Measurements from ENCODE around the gene TMEM97. TPM values are rescaled to one million over a fixed set of nuclear protein-coding genes. Genes with fewer than 3 reads are reported as not detected.

The TMEM97 gene
- total and polyA plus RNA-seq, 9 of the 15 experiments (the other 6 are each of a cell fraction or from before 2014, with no cell fraction given): 34.6 to 121 (median 76.0) TPM

DNA sequence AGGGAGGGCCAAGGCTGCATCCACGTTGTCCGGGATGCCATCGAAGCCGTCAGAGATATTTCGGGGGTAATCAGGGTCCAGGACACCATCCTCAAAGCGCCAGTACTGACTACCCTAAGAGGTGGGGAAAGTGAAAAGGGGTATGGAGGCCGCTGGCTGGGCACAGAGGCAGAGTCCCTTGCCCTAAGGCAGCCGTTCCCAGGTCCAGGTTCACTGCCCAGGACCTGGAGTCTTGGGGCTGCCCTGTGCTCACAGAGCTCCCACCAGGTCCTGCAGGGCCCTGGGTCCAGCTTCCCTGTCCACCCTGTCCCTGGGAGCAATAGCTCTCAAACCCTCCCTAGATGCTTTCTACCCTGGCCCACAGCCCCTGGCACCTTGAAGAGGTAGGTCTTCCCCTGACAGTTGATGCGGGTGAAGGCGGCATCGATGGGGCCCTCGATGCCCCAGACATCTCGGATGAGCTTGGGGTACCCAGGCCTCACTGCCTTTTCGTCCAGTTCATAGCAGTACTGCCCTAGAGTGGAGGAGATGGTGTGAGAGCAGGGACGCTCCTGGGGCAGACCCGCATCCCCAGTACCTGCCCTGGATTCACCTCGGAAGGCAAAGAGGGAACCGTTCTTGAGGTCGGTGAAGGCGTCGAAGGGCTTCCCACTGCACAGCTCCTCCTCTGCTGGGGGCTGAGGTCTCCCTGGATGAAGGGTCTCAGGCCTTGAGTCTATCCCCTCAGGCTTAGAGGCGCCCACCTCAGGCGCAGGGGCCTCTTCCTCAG is 50.1 kb downstream of the TMEM97 start (continued):
- no peak for TF ChIP-seq HDAC3 (IDR thresholded peaks at IDR 0.05; ENCODE audit: borderline replicate concordance, partially characterized antibody)
- no peak for TF ChIP-seq ZNF175 (CRISPR knock-in tag; IDR thresholded peaks at IDR 0.05; ENCODE audit: low read depth)
- no peak for TF ChIP-seq BCOR (IDR thresholded peaks at IDR 0.05)
- TF ChIP-seq TRIM28 (IDR thresholded peaks at IDR 0.05): no peak
- TF ChIP-seq MXI1 (IDR thresholded peaks at IDR 0.05; ENCODE audit: low read depth, low read length): no peak
- no peak for TF ChIP-seq ZNF589 (CRISPR knock-in tag; IDR thresholded peaks at IDR 0.05; ENCODE audit: low read depth)

DNA sequence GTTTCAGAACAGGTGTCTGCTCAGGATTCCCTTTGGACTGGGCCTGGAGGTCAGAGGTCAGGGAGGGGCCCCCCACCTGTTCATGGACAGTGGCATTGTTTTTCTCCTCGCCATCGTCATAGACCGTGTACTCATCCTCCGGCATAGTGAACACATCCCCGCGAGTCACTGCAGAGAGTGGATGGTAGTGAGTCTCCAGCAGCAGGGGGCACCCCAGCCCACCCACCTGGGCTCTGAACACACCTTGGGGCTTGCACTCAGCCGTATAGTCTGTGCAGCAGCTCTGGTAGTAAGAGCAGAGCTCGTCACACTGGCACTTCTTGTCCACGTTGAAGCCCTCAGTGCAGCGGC is 50.7 kb downstream of the TMEM97 start:
- H2AFZ ChIP-seq (ENCODE audit: low read depth, low read length): no peak overlapping the region
- TF ChIP-seq NR2C1 (IDR thresholded peaks at IDR 0.05) (peak; percentile 25; the same call in 1 of the 2 replicates), NR2C1 (tag; IDR thresholded peaks at IDR 0.05) (peak; percentile 22; the same call in 1 of the 2 replicates), ZNF232 (CRISPR knock-in tag; IDR thresholded peaks at IDR 0.05) (no peak), GABPB2 (CRISPR knock-in tag; conservative IDR thresholded peaks at IDR 0.05) (no peak)
- no peak overlapping the region for H3K27ac ChIP-seq (ENCODE audit: extremely low read depth, low read depth, low read length)
- BruUV-seq (replicated peaks): no TSS peak
- H3K4me1 ChIP-seq (replicated peaks in 1 of 2; ENCODE audit: control insufficient read depth in 2 of 2, insufficient read depth in 2 of 2, low read length in 2 of 2): peaks cover 16 to 43% of the 10 kb centered on the region in 2 experiments
- in situ Hi-C loops (cut with MboI): no loop called here
- no peak overlapping the region for H3K4me3 ChIP-seq
- no peaks in the 10 kb centered on the region for H3K9me3 ChIP-seq (replicated peaks; ENCODE audit: control insufficient read depth, insufficient read depth, low read depth, low read length)
- POLR2A ChIA-PET: interaction anchor here (0.6 to 3.4 kb wide), 5 partner anchors 8 to 29 kb away, joined by 3 to 31 read pairs (median 5); partner anchors contain the start of gene POLDIP2
- no peaks in the 10 kb centered on the region; the same call in 2 of the 3 replicates for H3K36me3 ChIP-seq (ENCODE audit: control insufficient read depth, insufficient read depth, low read length)
- H3K9ac ChIP-seq (ENCODE audit: insufficient read depth in 1 of 2, low read depth in 2 of 2, low read length in 2 of 2): peak overlapping the region in 1 of 2 experiments; percentile 81; a peak in 2 of 4 replicates
- peaks cover 14% of the 10 kb centered on the region for H4K20me1 ChIP-seq (replicated peaks; ENCODE audit: control insufficient read depth, insufficient read depth, low read length)
- WGBS (ENCODE audit: insufficient coverage, low coverage, missing lambda C conversion rate): 70% methylated on average over 10 of the region's 10 CpGs
- no peaks in the 10 kb centered on the region for H3K79me2 ChIP-seq (ENCODE audit: control insufficient read depth, insufficient read depth, low read length)
- peaks cover 0 to 4% of the 10 kb centered on the region in 2 experiments; a peak in 1 of 5 replicates for H3K27me3 ChIP-seq (ENCODE audit: control insufficient read depth in 2 of 2, insufficient read depth in 2 of 2, low read length in 2 of 2)
- CTCF ChIA-PET (ENCODE audit: low intra/inter-chr PET ratio): interaction anchor here (0.6 kb wide), 1 partner anchor 183 kb away, joined by 5 read pairs; no protein-coding TSS in a partner anchor
- H3K9me1 ChIP-seq (ENCODE audit: control insufficient read depth, insufficient read depth, low read length): peaks cover 5% of the 10 kb centered on the region
- FAIRE-seq (no peak), ATAC-seq (no peak), DNase-seq (ENCODE audit: extremely low read depth in 1 of 4, low spot score in 3 of 4) (no peak)
- no peak overlapping the region for H3K4me2 ChIP-seq (ENCODE audit: insufficient read depth, low read length)
- intact Hi-C loops (cut with micrococcal nuclease): no loop called here

All from K562 (cell line).